Colonic mucosa (tissue), 4 donors: ENCODE measurements around the gene ELAVL1. TPM values are rescaled to one million over a fixed set of nuclear protein-coding genes. Genes with fewer than 3 reads are reported as not detected.

ENCODE experiments used
- DNase-seq: peaks from one replicate; pipeline ENCODE4 v3.0.0-alpha.2; 2020
- H3K27ac ChIP-seq: fragments of 200-600 bp; one replicate; pipeline ENCODE4 v1.8.0; 2021
- H3K27me3 ChIP-seq: fragments of 200-600 bp; one replicate; pipeline ENCODE4 v1.8.0; 2021
- H3K36me3 ChIP-seq: fragments of 200-600 bp; one replicate; pipeline ENCODE4 v1.8.0; 2021
- H3K4me1 ChIP-seq: fragments of 200-600 bp; one replicate; pipeline ENCODE4 v1.8.0; 2021; ENCODE audit warnings: mild to moderate bottlenecking
- H3K4me3 ChIP-seq: fragments of 200-600 bp; one replicate; pipeline ENCODE4 v1.8.0; 2021
- H3K9ac ChIP-seq, 2 donors: one replicate each; pipeline ENCODE4 v1.7.0; 2013; ENCODE audit warnings: control low read depth in 2 of 2, low read depth in 2 of 2, low read length in 2 of 2
- H3K9me3 ChIP-seq: fragments of 200-600 bp; one replicate; pipeline ENCODE4 v1.8.0; 2021
- CTCF ChIP-seq: fragments of 200-600 bp; IDR thresholded peaks from one replicate; pipeline ENCODE4 v1.8.0; 2022; ENCODE audit warnings: antibody characterized with exemption, mild to moderate bottlenecking
- intact Hi-C: fragments of 100-400 bp; cut with DNase I; formaldehyde crosslinking; loops from one replicate; pipeline ENCODE4 v1.14.1; 2022
- total RNA-seq, 2 donors: library from RNA; stranded (reverse); fragmentation: NEBNext Ultra II Directional in 1 of 2; extraction: Animal tissue kit (Norgen Biotek cat#: 25700) in 1 of 2; gene quantifications; one replicate each; pipeline ENCODE4 v1.2.1, GENCODE V29; 2021
- donor health status: healthy.
- donor health status: DM: no; HTN: no; CAD: no.
- donor health status: DM: no; HTN: no; CAD: no.

Gene ELAVL1
- total RNA-seq, 2 donors from 2014 or later, result 65.8 to 116 TPM

- H3K27me3 ChIP-seq, result no peaks in the 10 kb centered on the region
- H3K9ac ChIP-seq, result no peak overlapping the region
- H3K4me3 ChIP-seq, result no peak overlapping the region
- no peak for TF ChIP-seq CTCF
- no peaks in the 10 kb centered on the region for H3K4me1 ChIP-seq
- DNase-seq, result no peak
- no peak overlapping the region for H3K27ac ChIP-seq
- H3K36me3 ChIP-seq, result peaks cover 9% of the 10 kb centered on the region
- intact Hi-C loops, result no loop called here
- no peaks in the 10 kb centered on the region for H3K9me3 ChIP-seq
These were observed 10.3 kb downstream of the ELAVL1 start for GRCh38 chr19:7994928-7995809.

- DNase-seq, result no peak
- Histone ChIP-seq H3K9me3 (no peaks in the 10 kb centered on the region), H3K27me3 (no peaks in the 10 kb centered on the region), H3K36me3 (peaks cover 9% of the 10 kb centered on the region), H3K4me3 (no peak overlapping the region), H3K9ac (no peak overlapping the region), H3K27ac (no peak overlapping the region), H3K4me1 (no peaks in the 10 kb centered on the region)
- no peak for TF ChIP-seq CTCF
- intact Hi-C loops, result no loop called here
These were observed 11.3 kb downstream of the ELAVL1 start for GRCh38 chr19:7994114-7994513.

- H3K9me3 ChIP-seq, result no peaks in the 10 kb centered on the region
- no peak overlapping the region for H3K9ac ChIP-seq
- H3K36me3 ChIP-seq, result peaks cover 9% of the 10 kb centered on the region
- no peak for TF ChIP-seq CTCF
- intact Hi-C loops, result no loop called here
- H3K27me3 ChIP-seq, result no peaks in the 10 kb centered on the region
- no peak for DNase-seq
- H3K27ac ChIP-seq, result no peak overlapping the region
- H3K4me3 ChIP-seq, result no peak overlapping the region
- no peaks in the 10 kb centered on the region for H3K4me1 ChIP-seq
These were observed 11.9 kb downstream of the ELAVL1 start for GRCh38 chr19:7993560-7993959.

GRCh38 chr19:7992575-7992974 lies 12.9 kb downstream of the ELAVL1 start:
- no peak overlapping the region for H3K27ac ChIP-seq
- H3K36me3 ChIP-seq, result peaks cover 9% of the 10 kb centered on the region
- DNase-seq, result no peak
- no peak for TF ChIP-seq CTCF
- intact Hi-C loops, result no loop called here
- no peak overlapping the region for H3K9ac ChIP-seq
- H3K4me1 ChIP-seq, result no peaks in the 10 kb centered on the region
- H3K27me3 ChIP-seq, result no peaks in the 10 kb centered on the region
- H3K9me3 ChIP-seq, result no peaks in the 10 kb centered on the region
- no peak overlapping the region for H3K4me3 ChIP-seq

- Histone ChIP-seq H3K27ac (no peak overlapping the region), H3K4me1 (no peaks in the 10 kb centered on the region), H3K4me3 (no peak overlapping the region), H3K27me3 (no peaks in the 10 kb centered on the region), H3K36me3 (peaks cover 9% of the 10 kb centered on the region), H3K9ac (no peak overlapping the region), H3K9me3 (no peaks in the 10 kb centered on the region)
- DNase-seq, result no peak
- no peak for TF ChIP-seq CTCF
- intact Hi-C loops, result no loop called here
These were observed 16.3 kb downstream of the ELAVL1 start for GRCh38 chr19:7989071-7989575.
